NCI-H2081 (cell line): ENCODE data around the gene ACYP1.

Experiments
- DNase-seq, 2 experiments: peaks; one replicate each; lab custom pipeline; 2025; lab: John Stamatoyannopoulos, UW

ACYP1 gene

GRCh38 chr14:75063491-75064204, at the start of gene ACYP1:
TSS of gene ACYP1 (minus strand) at chr14:75064024. CDS start at chr14:75063553, 471 bp downstream.
- peak; percentile 88 to 92 for DNase-seq

- DNase-seq = no peak
Observed at GRCh38 chr14:75109877-75110276, 46.1 kb upstream of the ACYP1 start.

GRCh38 chr14:75107186-75107585, 43.4 kb upstream of the ACYP1 start:
- DNase-seq = no peak

GRCh38 chr14:75101491-75101890, 37.7 kb upstream of the ACYP1 start:
- peak in 1 of 2 experiments; percentile 2 for DNase-seq

- DNase-seq = no peak
Observed at GRCh38 chr14:75098682-75099081, 34.9 kb upstream of the ACYP1 start.

- no peak for DNase-seq
Observed at GRCh38 chr14:75098212-75098611, 34.4 kb upstream of the ACYP1 start.

GRCh38 chr14:75096959-75097358, 33.1 kb upstream of the ACYP1 start:
- no peak for DNase-seq

- no peak for DNase-seq
Observed at GRCh38 chr14:75095690-75096089, 31.9 kb upstream of the ACYP1 start.

GRCh38 chr14:75094896-75095295, 31.1 kb upstream of the ACYP1 start:
- no peak for DNase-seq

GRCh38 chr14:75092698-75093097, 28.9 kb upstream of the ACYP1 start:
- DNase-seq = no peak

- DNase-seq = no peak
Observed at GRCh38 chr14:75091251-75091650, 27.4 kb upstream of the ACYP1 start.

- no peak for DNase-seq
Observed at GRCh38 chr14:75090353-75090752, 26.5 kb upstream of the ACYP1 start.

GRCh38 chr14:75088566-75089373, 24.9 kb upstream of the ACYP1 start:
- DNase-seq = peak; percentile 54 to 66

- no peak for DNase-seq
Observed at GRCh38 chr14:75088153-75088552, 24.3 kb upstream of the ACYP1 start.

GRCh38 chr14:75084513-75084912, 20.7 kb upstream of the ACYP1 start:
- no peak for DNase-seq

GRCh38 chr14:75083271-75083670, 19.4 kb upstream of the ACYP1 start:
- no peak for DNase-seq

GRCh38 chr14:75081660-75082229, 17.9 kb upstream of the ACYP1 start:
- DNase-seq = no peak

- DNase-seq = no peak
Observed at GRCh38 chr14:75079521-75079920, 15.7 kb upstream of the ACYP1 start.

GRCh38 chr14:75077794-75078193, 14.0 kb upstream of the ACYP1 start:
- no peak for DNase-seq

GRCh38 chr14:75070383-75070782, 6.6 kb upstream of the ACYP1 start:
- no peak for DNase-seq

- DNase-seq = peak in 1 of 2 experiments; percentile 11
Observed at GRCh38 chr14:75069811-75070145, 6.0 kb upstream of the ACYP1 start.

GRCh38 chr14:75069121-75069810, 5.4 kb upstream of the ACYP1 start, which contains the start of gene ZC2HC1C:
TSS of gene ZC2HC1C (plus strand) at chr14:75069641. CDS start at chr14:75070574, 933 bp downstream.
- DNase-seq = peak; percentile 87 to 88
